VCaP (cell line): ENCODE data around the gene NDUFS7.

Source experiments
- H3K27ac ChIP-seq: fragments of 450-650 bp; 2 replicates; pipeline ENCODE4 v1.5.1; 2017
- CTCF ChIP-seq: fragments of 450-650 bp; conservative IDR thresholded peaks from 2 replicates; pipeline ENCODE4 v1.5.1; 2017; ENCODE audit warnings: mild to moderate bottlenecking, moderate library complexity

Gene NDUFS7

GRCh38 chr19:1389033-1389940 is 5.6 kb downstream of the NDUFS7 start:
- no peak for TF ChIP-seq CTCF
- H3K27ac ChIP-seq = no peak overlapping the region

GRCh38 chr19:1390890-1391423 is 7.2 kb downstream of the NDUFS7 start:
- TF ChIP-seq CTCF = no peak
- H3K27ac ChIP-seq = no peak overlapping the region

- no peak for TF ChIP-seq CTCF
- no peak overlapping the region for H3K27ac ChIP-seq
These were observed 8.7 kb downstream of the NDUFS7 start for GRCh38 chr19:1392407-1392806.

GRCh38 chr19:1392939-1393530 is 9.3 kb downstream of the NDUFS7 start:
- no peak overlapping the region for H3K27ac ChIP-seq
- TF ChIP-seq CTCF = no peak

GRCh38 chr19:1393841-1394240 is 10.1 kb downstream of the NDUFS7 start:
- H3K27ac ChIP-seq = no peak overlapping the region
- TF ChIP-seq CTCF = no peak

GRCh38 chr19:1394252-1395193 is 10.8 kb downstream of the NDUFS7 start:
- TF ChIP-seq CTCF = no peak
- H3K27ac ChIP-seq = peak overlapping the region; percentile 78
